HK-2 (cell line): ENCODE data around the gene SDHD.
"Not testable (repeated sequence)": the region's sequence is repeated elsewhere in the genome, so short reads cannot be mapped to it uniquely, and the experiment has no call there.

Experiments
- DNase-seq: peaks from one replicate; pipeline ENCODE4 v3.0.0-alpha.2; 2018; ENCODE audit not compliant: unreplicated experiment

Gene SDHD

GRCh38 chr11:112086422-112087191 is at the start of gene SDHD, which contains the start of gene TIMM8B:
Gene SDHD, plus strand, starts transcription at chr11:112086873. Its CDS starts 35 bp downstream, at chr11:112086908.
Gene TIMM8B, minus strand, starts transcription at chr11:112086756. Its CDS starts 33 bp downstream, at chr11:112086723.
- peak; percentile 91 for DNase-seq

- DNase-seq: no peak
These were observed 49.1 kb upstream of the SDHD start for GRCh38 chr11:112037527-112037926.

- DNase-seq: no peak
These were observed 44.3 kb upstream of the SDHD start for GRCh38 chr11:112042161-112042960.

- no peak for DNase-seq
These were observed 43.7 kb upstream of the SDHD start for GRCh38 chr11:112042961-112043304.

GRCh38 chr11:112044961-112045360 is 41.7 kb upstream of the SDHD start:
- DNase-seq: no peak

- DNase-seq: not testable (repeated sequence)
These were observed 40.0 kb upstream of the SDHD start for GRCh38 chr11:112046647-112047046.

GRCh38 chr11:112048256-112048655 is 38.4 kb upstream of the SDHD start:
- DNase-seq: not testable (repeated sequence)

- DNase-seq: no peak
These were observed 36.9 kb upstream of the SDHD start for GRCh38 chr11:112049777-112050176.

GRCh38 chr11:112050721-112051120 is 36.0 kb upstream of the SDHD start:
- DNase-seq: no peak

GRCh38 chr11:112051768-112052167 is 34.9 kb upstream of the SDHD start:
- DNase-seq: no peak

- no peak for DNase-seq
These were observed 29.5 kb upstream of the SDHD start for GRCh38 chr11:112057170-112057569.

GRCh38 chr11:112058103-112058502 is 28.6 kb upstream of the SDHD start:
- no peak for DNase-seq

GRCh38 chr11:112062923-112063322 is 23.8 kb upstream of the SDHD start:
- no peak for DNase-seq

GRCh38 chr11:112073941-112074811 is 12.5 kb upstream of the SDHD start, which contains the start of the genes NKAPD1 and PIH1D2:
Gene NKAPD1, plus strand, starts transcription at chr11:112074299. Its CDS starts 1,276 bp downstream, at chr11:112075575.
Gene PIH1D2, minus strand, starts transcription at chr11:112074017. Its CDS starts 843 bp downstream, at chr11:112073174.
- DNase-seq: peak; percentile 66

- DNase-seq: peak; percentile 15
These were observed 3.9 kb upstream of the SDHD start for GRCh38 chr11:112082729-112083128.

- peak; percentile 30 for DNase-seq
These were observed 751 bp upstream of the SDHD start for GRCh38 chr11:112085822-112086421.

- no peak for DNase-seq
These were observed 539 bp downstream of the SDHD start for GRCh38 chr11:112087212-112087611.

- DNase-seq: not testable (repeated sequence)
These were observed 8.6 kb downstream of the SDHD start for GRCh38 chr11:112095302-112095701.

GRCh38 chr11:112096194-112096593 is 9.5 kb downstream of the SDHD start:
- no peak for DNase-seq

- no peak for DNase-seq
These were observed 11.3 kb downstream of the SDHD start for GRCh38 chr11:112097734-112098528.
